B cell (primary cell): ENCODE results near the gene DYNC1I1. TPM values are rescaled to one million over a fixed set of nuclear protein-coding genes. Genes with fewer than 3 reads are reported as not detected.

ENCODE experiments used
- ATAC-seq: fragments of 200-7000 bp; cut with Tn5 transposase; one replicate; pipeline ENCODE4 v1.10.0; 2021; ENCODE audit warnings: low read depth, mild to moderate bottlenecking, moderate number of reproducible peaks, moderate library complexity
- CTCF ChIA-PET: fragments of 350-600 bp; sonication (Branson Sonifier 250); formaldehyde crosslinking; loops from one replicate; lab custom pipeline; 2021; ENCODE audit warnings: antibody characterized with exemption, inconsistent platforms; lab: Charles Lee
- POLR2A ChIA-PET: fragments of 350-600 bp; sonication (Branson Sonifier 250); formaldehyde crosslinking; loops from one replicate; lab custom pipeline; 2021; ENCODE audit warnings: antibody characterized with exemption; lab: Charles Lee
- DNase-seq: peaks from one replicate; pipeline ENCODE4 v3.0.0; 2013
- H2AFZ ChIP-seq: 2 replicates; pipeline ENCODE4 v1.6.1; 2012; ENCODE audit warnings: mild to moderate bottlenecking, low read depth, low read length; ENCODE audit not compliant: insufficient read depth, poor library complexity, severe bottlenecking
- H3K27ac ChIP-seq, 2 donors: 1 replicate in 1 of 2; 2 replicates in 1 of 2; pipeline ENCODE4 v1.5.1; 2012 to 2013; ENCODE audit warnings: low read length in 2 of 2, mild to moderate bottlenecking in 2 of 2, moderate library complexity in 1 of 2
- H3K27me3 ChIP-seq, 4 experiments: fragments of 200-600 bp in 1 of 4; sonication (generic) in 1 of 4; replicated peaks in 1 of 4; 1 replicate in 2 of 4; 2 replicates in 2 of 4; pipeline versions ENCODE4 v1.6.1 to v1.7.0; 2013 to 2016; ENCODE audit warnings: low read length in 3 of 4, mild to moderate bottlenecking in 2 of 4, mixed read lengths in 1 of 4, moderate library complexity in 1 of 4; ENCODE audit not compliant: insufficient read depth in 4 of 4, control insufficient read depth in 3 of 4; ENCODE audit errors: control extremely low read depth in 1 of 4
- H3K36me3 ChIP-seq, 2 experiments: replicated peaks in 1 of 2; 1 replicate in 1 of 2; 2 replicates in 1 of 2; pipeline versions ENCODE4 v1.6.1 to v1.7.1; 2013; ENCODE audit warnings: low read length in 1 of 2; ENCODE audit not compliant: insufficient read depth in 2 of 2, control insufficient read depth in 1 of 2; ENCODE audit errors: control extremely low read depth in 1 of 2, extremely low read depth in 1 of 2
- H3K4me1 ChIP-seq, 2 donors: fragments of 200-600 bp in 1 of 2; sonication (generic) in 1 of 2; 1 replicate in 1 of 2; 2 replicates in 1 of 2; pipeline versions ENCODE4 v1.5.1 to v1.6.1; 2013 to 2017; ENCODE audit warnings: low read length in 2 of 2; ENCODE audit not compliant: control insufficient read depth in 2 of 2, insufficient read depth in 2 of 2
- H3K4me2 ChIP-seq: replicated peaks from 2 replicates; pipeline ENCODE3; 2012; ENCODE audit warnings: mild to moderate bottlenecking, low read depth, low read length; ENCODE audit not compliant: poor library complexity, severe bottlenecking
- H3K4me3 ChIP-seq, 5 experiments: fragments of 200-600 bp in 1 of 5; sonication (generic) in 1 of 5; 1 replicate in 3 of 5; 2 replicates in 2 of 5; pipeline versions ENCODE4 v1.5.1 to v1.7.0; 2011 to 2016; ENCODE audit warnings: low read length in 4 of 5, mild to moderate bottlenecking in 4 of 5, low read depth in 2 of 5, control low read depth in 1 of 5, moderate library complexity in 1 of 5; ENCODE audit not compliant: insufficient read depth in 1 of 5; ENCODE audit errors: control extremely low read depth in 1 of 5, extremely low read depth in 1 of 5
- H3K79me2 ChIP-seq: fragments of 200-600 bp; sonication (generic); one replicate; pipeline ENCODE4 v1.6.0; 2016; ENCODE audit warnings: low read length; ENCODE audit not compliant: control insufficient read depth, insufficient read depth
- H3K9ac ChIP-seq: fragments of 200-600 bp; sonication (generic); 2 replicates; pipeline ENCODE4 v1.6.1; 2017; ENCODE audit warnings: mild to moderate bottlenecking, low read length, moderate library complexity
- H3K9me3 ChIP-seq, 3 donors: one replicate each; pipeline versions ENCODE4 v1.6.1 to v1.7.1; 2013; ENCODE audit warnings: low read length in 2 of 3; ENCODE audit not compliant: control insufficient read depth in 2 of 3, insufficient read depth in 1 of 3; ENCODE audit errors: control extremely low read depth in 1 of 3
- H4K20me1 ChIP-seq: 2 replicates; pipeline ENCODE4 v1.6.0; 2012; ENCODE audit warnings: mild to moderate bottlenecking, low read length; ENCODE audit not compliant: insufficient read depth, control insufficient read depth, poor library complexity, severe bottlenecking
- H3K27ac Mint-ChIP-seq: one replicate; pipeline ENCODE4 v1.8.0; 2021; ENCODE audit warnings: mixed read lengths
- H3K27me3 Mint-ChIP-seq: one replicate; pipeline ENCODE4 v1.8.0; 2021; ENCODE audit warnings: mixed read lengths
- H3K4me1 Mint-ChIP-seq: one replicate; pipeline ENCODE4 v1.8.0; 2021; ENCODE audit warnings: mixed read lengths
- H3K4me3 Mint-ChIP-seq: one replicate; pipeline ENCODE4 v1.8.0; 2021; ENCODE audit warnings: mixed read lengths
- H3K9me3 Mint-ChIP-seq: one replicate; pipeline ENCODE4 v1.8.0; 2022; ENCODE audit warnings: mixed read lengths; ENCODE audit not compliant: insufficient read depth
- CTCF ChIP-seq: fragments of 200-600 bp; IDR thresholded peaks from one replicate; pipeline ENCODE4 v1.8.0; 2022; ENCODE audit warnings: antibody characterized with exemption, mild to moderate bottlenecking
- EZH2 ChIP-seq: IDR thresholded peaks from 2 replicates; pipeline ENCODE4 v1.6.1; 2012; ENCODE audit warnings: borderline replicate concordance, low read depth, mild to moderate bottlenecking, moderate library complexity, low read length; ENCODE audit not compliant: insufficient read depth, poor library complexity, severe bottlenecking
- WGBS: methylation state at CpG from one replicate; pipeline ENCODE4 v1.1.5; 2013; ENCODE audit warnings: missing lambda C conversion rate; ENCODE audit not compliant: insufficient coverage; 5-methylcytosine and 5-hydroxymethylcytosine counted together
- intact Hi-C: fragments of 100-400 bp; cut with micrococcal nuclease; formaldehyde crosslinking; loops from one replicate; pipeline ENCODE4 v1.10.0; 2022
- polyA plus RNA-seq: library from polyadenylated mRNA; depleted of rRNA; stranded (reverse); fragments of >200 nt; gene quantifications from 2 replicates; pipeline ENCODE4 v1.2.3, GENCODE V29; 2012
- total RNA-seq, 2 donors: library from RNA; stranded (reverse); fragments of 120-200 nt in 1 of 2; gene quantifications; 1 replicate in 1 of 2; 2 replicates in 1 of 2; pipeline versions ENCODE4 v1.2.3 to v1.2.4, GENCODE V29; 2013 to 2022

The DYNC1I1 gene
- total and polyA plus RNA-seq, 2 donors (not counting 1 experiment from before 2014, with no cell fraction given), result not detected

- H3K36me3 ChIP-seq, result no peaks in the 10 kb centered on the region
- H3K9me3 ChIP-seq, result no peaks in the 10 kb centered on the region
- no peak overlapping the region for H2AFZ ChIP-seq
- H4K20me1 ChIP-seq, result no peaks in the 10 kb centered on the region
- Mint-ChIP-seq H3K9me3 (no peaks in the 10 kb centered on the region), H3K4me1 (no peaks in the 10 kb centered on the region), H3K4me3 (no peak overlapping the region), H3K27me3 (peaks cover 5% of the 10 kb centered on the region), H3K27ac (no peak overlapping the region)
- WGBS, result 100% methylated on average over 1 of the region's 5 CpGs
- no peaks in the 10 kb centered on the region for H3K4me1 ChIP-seq
- ATAC-seq (no peak), DNase-seq (no peak)
- no peak overlapping the region for H3K4me3 ChIP-seq
- TF ChIP-seq EZH2 (no peak), CTCF (no peak)
- H3K27ac ChIP-seq, result no peak overlapping the region
- no peaks in the 10 kb centered on the region for H3K27me3 ChIP-seq
- ChIA-PET POLR2A (no interaction called here), CTCF (no interaction called here)
- no peak overlapping the region for H3K9ac ChIP-seq
- intact Hi-C loops, result no loop called here
- H3K79me2 ChIP-seq, result no peaks in the 10 kb centered on the region
- no peak overlapping the region for H3K4me2 ChIP-seq
These were observed 216.9 kb downstream of the DYNC1I1 start for GRCh38 chr7:95989301-95989700.

- TF ChIP-seq EZH2, result no peak
- ChIA-PET CTCF (no interaction called here), POLR2A (no interaction called here)
- intact Hi-C loops, result no loop called here
- Histone ChIP-seq H3K27me3 (no peaks in the 10 kb centered on the region), H3K79me2 (no peaks in the 10 kb centered on the region), H3K9me3 (no peaks in the 10 kb centered on the region), H2AFZ (no peak overlapping the region), H3K9ac (no peak overlapping the region), H3K4me1 (no peaks in the 10 kb centered on the region), H4K20me1 (no peaks in the 10 kb centered on the region), H3K27ac (no peak overlapping the region), H3K36me3 (no peaks in the 10 kb centered on the region), H3K4me2 (no peak overlapping the region), H3K4me3 (no peak overlapping the region)
- Mint-ChIP-seq H3K27me3 (peaks cover 5% of the 10 kb centered on the region), H3K4me3 (no peak overlapping the region), H3K27ac (no peak overlapping the region), H3K4me1 (no peaks in the 10 kb centered on the region), H3K9me3 (no peaks in the 10 kb centered on the region)
- no CpG with 5 or more reads among the region's 2 CpGs for WGBS
- DNase-seq (no peak), ATAC-seq (no peak)
These were observed 221.0 kb downstream of the DYNC1I1 start for GRCh38 chr7:95993380-95993779.
